ENCODE measurements around the gene TAOK2. TPM values are rescaled to one million over a fixed set of nuclear protein-coding genes. Genes with fewer than 3 reads are reported as not detected.

The TAOK2 gene
- total and polyA plus RNA-seq, 2 of the 13 experiments (the other 11 are each of a cell fraction or from before 2014, with no cell fraction given) = 17.4 to 43.2 TPM

GRCh38 chr16:29943846-29944799, 29.5 kb upstream of the TAOK2 start (continued):
- TF ChIP-seq HNF4A (CRISPR knock-in tag; IDR thresholded peaks at IDR 0.05) (peak; percentile 34), TCF12 (IDR thresholded peaks at IDR 0.05) (no peak), TCF12 (CRISPR knock-in tag; IDR thresholded peaks at IDR 0.05) (no peak), ZFP41 (CRISPR knock-in tag; IDR thresholded peaks at IDR 0.05; ENCODE audit: borderline replicate concordance) (no peak), ZNF609 (CRISPR knock-in tag; IDR thresholded peaks at IDR 0.05; ENCODE audit: borderline replicate concordance) (peak; percentile 34; the same call in 1 of the 2 replicates), RFXAP (CRISPR knock-in tag; IDR thresholded peaks at IDR 0.05; ENCODE audit: borderline replicate concordance) (no peak), ZSCAN29 (CRISPR knock-in tag; conservative IDR thresholded peaks at IDR 0.05) (no peak), CHCHD3 (CRISPR knock-in tag; IDR thresholded peaks at IDR 0.05) (no peak), ZNF256 (CRISPR knock-in tag; conservative IDR thresholded peaks at IDR 0.05) (no peak), REXO4 (CRISPR knock-in tag; IDR thresholded peaks at IDR 0.05; ENCODE audit: borderline replicate concordance) (no peak), ZFX (CRISPR knock-in tag; IDR thresholded peaks at IDR 0.05; ENCODE audit: low read depth) (peak; percentile 54), AHDC1 (CRISPR knock-in tag; IDR thresholded peaks at IDR 0.05; ENCODE audit: borderline replicate concordance) (no peak), SPEN (CRISPR knock-in tag; IDR thresholded peaks at IDR 0.05; ENCODE audit: low read depth) (peak; percentile 56; the same call in 1 of the 2 replicates), RNF2 (conservative IDR thresholded peaks at IDR 0.05; ENCODE audit: low read depth) (no peak), ZFY (CRISPR knock-in tag; IDR thresholded peaks at IDR 0.05) (peak; percentile 62; the same call in 1 of the 2 replicates), NFRKB (IDR thresholded peaks at IDR 0.05) (no peak), KLF16 (CRISPR knock-in tag; IDR thresholded peaks at IDR 0.05) (peak in 1 of 2 experiments; percentile 58; a peak in 1 of 4 replicates)

Data from HepG2 (cell line).